ENCODE data around the gene AP2S1. TPM values are rescaled to one million over a fixed set of nuclear protein-coding genes. Genes with fewer than 3 reads are reported as not detected.

AP2S1 gene
- polyA plus RNA-seq, 1 experiment: 148 TPM

- Histone ChIP-seq H3K9me3 (ENCODE audit: control insufficient read depth, insufficient read depth, low read length) (no peaks in the 10 kb centered on the region), H3K4me3 (ENCODE audit: low read depth, low read length) (no peak overlapping the region), H3K27ac (ENCODE audit: low read depth, low read length) (no peak overlapping the region), H3K27me3 (ENCODE audit: control insufficient read depth, insufficient read depth, low read length) (no peaks in the 10 kb centered on the region)
- ChIA-PET CTCF (interaction anchor here (0.6 kb wide), 1 partner anchor 36 kb away, joined by 5 read pairs; no protein-coding TSS in a partner anchor), POLR2A (interaction anchor here (0.7 kb wide), 1 partner anchor 16 kb away, joined by 3 read pairs; no protein-coding TSS in a partner anchor)
- DNase-seq (ENCODE audit: low read depth, low spot score): no peak
- TF ChIP-seq, protein P1, sequence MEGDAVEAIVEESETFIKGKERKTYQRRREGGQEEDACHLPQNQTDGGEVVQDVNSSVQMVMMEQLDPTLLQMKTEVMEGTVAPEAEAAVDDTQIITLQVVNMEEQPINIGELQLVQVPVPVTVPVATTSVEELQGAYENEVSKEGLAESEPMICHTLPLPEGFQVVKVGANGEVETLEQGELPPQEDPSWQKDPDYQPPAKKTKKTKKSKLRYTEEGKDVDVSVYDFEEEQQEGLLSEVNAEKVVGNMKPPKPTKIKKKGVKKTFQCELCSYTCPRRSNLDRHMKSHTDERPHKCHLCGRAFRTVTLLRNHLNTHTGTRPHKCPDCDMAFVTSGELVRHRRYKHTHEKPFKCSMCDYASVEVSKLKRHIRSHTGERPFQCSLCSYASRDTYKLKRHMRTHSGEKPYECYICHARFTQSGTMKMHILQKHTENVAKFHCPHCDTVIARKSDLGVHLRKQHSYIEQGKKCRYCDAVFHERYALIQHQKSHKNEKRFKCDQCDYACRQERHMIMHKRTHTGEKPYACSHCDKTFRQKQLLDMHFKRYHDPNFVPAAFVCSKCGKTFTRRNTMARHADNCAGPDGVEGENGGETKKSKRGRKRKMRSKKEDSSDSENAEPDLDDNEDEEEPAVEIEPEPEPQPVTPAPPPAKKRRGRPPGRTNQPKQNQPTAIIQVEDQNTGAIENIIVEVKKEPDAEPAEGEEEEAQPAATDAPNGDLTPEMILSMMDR (IDR thresholded peaks at IDR 0.05; ENCODE audit: low read depth, low read length): no peak
Measured at GRCh38 chr19:46892252-46893179, 41.9 kb upstream of the AP2S1 start.

- ChIA-PET CTCF (interaction anchor here (1.0 to 1.5 kb wide), 2 partner anchors 50 to 122 kb away, joined by 5 read pairs; no protein-coding TSS in a partner anchor), POLR2A (interaction anchor here (0.5 to 1.6 kb wide), 4 partner anchors 12 to 61 kb away, joined by 3 to 6 read pairs (median 4); no protein-coding TSS in a partner anchor)
- Histone ChIP-seq H3K9me3 (ENCODE audit: control insufficient read depth, insufficient read depth, low read length) (no peaks in the 10 kb centered on the region), H3K27ac (ENCODE audit: low read depth, low read length) (peak overlapping the region; percentile 78), H3K27me3 (ENCODE audit: control insufficient read depth, insufficient read depth, low read length) (no peaks in the 10 kb centered on the region), H3K4me3 (ENCODE audit: low read depth, low read length) (no peak overlapping the region)
- DNase-seq (ENCODE audit: low read depth, low spot score): peak; percentile 72
- TF ChIP-seq, protein P1 (IDR thresholded peaks at IDR 0.05; ENCODE audit: low read depth, low read length): no peak
Measured at GRCh38 chr19:46890423-46891170, 40.0 kb upstream of the AP2S1 start.

DNA sequence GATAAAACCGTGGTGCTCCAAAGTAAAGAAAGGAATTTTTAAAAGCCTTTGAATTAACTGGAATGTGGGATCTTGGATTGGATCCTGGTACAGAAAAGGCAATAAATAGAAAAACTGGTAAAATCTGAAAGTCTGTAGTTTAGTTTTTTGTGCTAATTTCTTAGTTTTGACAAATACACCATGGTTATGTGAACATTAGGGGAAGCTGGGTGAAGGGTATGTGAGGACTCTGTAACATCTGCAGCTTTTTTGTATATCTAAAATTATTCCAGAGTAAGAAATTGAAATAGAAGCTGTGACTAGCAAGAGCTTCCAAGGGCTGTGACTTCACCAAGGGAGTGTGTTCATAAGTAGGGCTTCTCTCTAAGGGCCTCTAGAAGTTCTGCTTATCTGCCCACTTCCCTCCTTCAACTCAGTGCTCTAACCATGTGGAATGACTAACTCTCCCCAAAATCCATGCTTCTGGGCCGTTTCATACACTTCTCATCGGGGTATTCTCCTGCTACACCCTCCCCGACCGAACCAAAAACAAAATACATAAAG, 36.7 kb upstream of the AP2S1 start:
- CTCF ChIA-PET: interaction anchor here (1.0 to 1.4 kb wide), 2 partner anchors 47 to 129 kb away, joined by 3 to 12 read pairs; no protein-coding TSS in a partner anchor
- POLR2A ChIA-PET: no interaction called here
- Histone ChIP-seq H3K4me3 (ENCODE audit: low read depth, low read length) (no peak overlapping the region), H3K27me3 (ENCODE audit: control insufficient read depth, insufficient read depth, low read length) (no peaks in the 10 kb centered on the region), H3K27ac (ENCODE audit: low read depth, low read length) (no peak overlapping the region), H3K9me3 (ENCODE audit: control insufficient read depth, insufficient read depth, low read length) (no peaks in the 10 kb centered on the region)
- TF ChIP-seq, protein P1 (IDR thresholded peaks at IDR 0.05; ENCODE audit: low read depth, low read length): no peak
- no peak for DNase-seq (ENCODE audit: low read depth, low spot score)

- DNase-seq (ENCODE audit: low read depth, low spot score): no peak
- Histone ChIP-seq H3K27me3 (ENCODE audit: control insufficient read depth, insufficient read depth, low read length) (no peaks in the 10 kb centered on the region), H3K9me3 (ENCODE audit: control insufficient read depth, insufficient read depth, low read length) (no peaks in the 10 kb centered on the region), H3K4me3 (ENCODE audit: low read depth, low read length) (no peak overlapping the region), H3K27ac (ENCODE audit: low read depth, low read length) (no peak overlapping the region)
- ChIA-PET CTCF (interaction anchor here (1.0 kb wide), 1 partner anchor 127 kb away, joined by 5 read pairs; no protein-coding TSS in a partner anchor), POLR2A (interaction anchor here (0.5 to 0.7 kb wide), 3 partner anchors 286 to 707 kb away, joined by 3 to 6 read pairs (median 4); no protein-coding TSS in a partner anchor)
- TF ChIP-seq, protein P1 (IDR thresholded peaks at IDR 0.05; ENCODE audit: low read depth, low read length): no peak
Measured at GRCh38 chr19:46886546-46887239, 36.0 kb upstream of the AP2S1 start.
